ENCODE data around the gene SPECC1. TPM values are rescaled to one million over a fixed set of nuclear protein-coding genes. Genes with fewer than 3 reads are reported as not detected.

The SPECC1 gene
- total RNA-seq, 1 experiment from 2014 or later, result 43.5 TPM

- no peaks in the 10 kb centered on the region for H3K27me3 ChIP-seq (ENCODE audit: insufficient read depth, low read length)
- CTCF ChIA-PET, result no interaction called here
- no peak overlapping the region for H2AFZ ChIP-seq (ENCODE audit: low read depth, low read length, poor library complexity, severe bottlenecking)
- DNase-seq (ENCODE audit: low read depth, low spot score) (no peak), ATAC-seq (no peak)
- no peak overlapping the region for H3K9ac ChIP-seq (ENCODE audit: low read length)
- no peaks in the 10 kb centered on the region for H4K20me1 ChIP-seq (ENCODE audit: insufficient read depth)
- no peak for TF ChIP-seq YY1 (IDR thresholded peaks at IDR 0.05; ENCODE audit: extremely low read depth, insufficient replicate concordance, low read depth, low read length)
- no peak for TF ChIP-seq ATF3 (IDR thresholded peaks at IDR 0.05)
- no peak for TF ChIP-seq TCF7L2 (IDR thresholded peaks at IDR 0.05; ENCODE audit: borderline replicate concordance, extremely low read depth, insufficient read depth, insufficient read length)
- no peak for TF ChIP-seq SIN3A (IDR thresholded peaks at IDR 0.05; ENCODE audit: low read depth)
- no peak for TF ChIP-seq POLR2AphosphoS5 (IDR thresholded peaks at IDR 0.05; ENCODE audit: low read depth, low read length)
- TF ChIP-seq JUND (IDR thresholded peaks at IDR 0.05), result no peak
- no peak for TF ChIP-seq CTCF (IDR thresholded peaks at IDR 0.05 in 2 of 3, conservative IDR thresholded peaks at IDR 0.05 in 1 of 3; ENCODE audit: borderline replicate concordance in 1 of 3, insufficient read depth in 1 of 3, low read depth in 2 of 3, low read length in 2 of 3)
- no peak for TF ChIP-seq ZNF274 (IDR thresholded peaks at IDR 0.05; ENCODE audit: low read depth, low read length)
- TF ChIP-seq MAX (IDR thresholded peaks at IDR 0.05), result no peak
- TF ChIP-seq RAD21 (IDR thresholded peaks at IDR 0.05; ENCODE audit: low read depth), result no peak
- TF ChIP-seq EZH2phosphoT487 (IDR thresholded peaks at IDR 0.05; ENCODE audit: borderline replicate concordance), result no peak
- H3K4me1 ChIP-seq (ENCODE audit: control insufficient read depth in 1 of 2, insufficient read depth in 2 of 2, low read length in 2 of 2), result no peaks in the 10 kb centered on the region
- RAD21 ChIA-PET (ENCODE audit: low non-redundant PET in 1 of 2, low total read pairs in 2 of 2, uncharacterized antibody in 2 of 2, unreplicated experiment in 2 of 2), result no interaction called here
- H3K4me3 ChIP-seq (replicated peaks in 1 of 2; ENCODE audit: low read depth in 1 of 2, low read length in 2 of 2), result no peak overlapping the region
- H3K27ac ChIP-seq (ENCODE audit: low read depth, low read length), result no peak overlapping the region
- BruUV-seq (replicated peaks), result no TSS peak
- POLR2A ChIA-PET, result no interaction called here
- H3K79me2 ChIP-seq (ENCODE audit: insufficient read depth, low read length), result peaks cover 4% of the 10 kb centered on the region; the same call in 1 of the 2 replicates
- no peak overlapping the region for H3K4me2 ChIP-seq (ENCODE audit: low read length)
- intact Hi-C loops (cut with micrococcal nuclease), result no loop called here
- no peaks in the 10 kb centered on the region for H3K9me3 ChIP-seq (ENCODE audit: control insufficient read depth in 1 of 2, insufficient read depth in 1 of 2, low read depth in 1 of 2, low read length in 2 of 2)
- no peaks in the 10 kb centered on the region for H3K36me3 ChIP-seq (ENCODE audit: control insufficient read depth in 1 of 2, insufficient read depth in 2 of 2, low read length in 2 of 2)
- no peaks in the 10 kb centered on the region for H3K9me2 ChIP-seq (ENCODE audit: insufficient read depth)
These were observed 180.1 kb downstream of the SPECC1 start for GRCh38 chr17:20189302-20189701.

All from HCT116 (cell line).